Endodermal cell (in vitro differentiated cells): ENCODE data around the gene TRDN. TPM values are rescaled to one million over a fixed set of nuclear protein-coding genes. Genes with fewer than 3 reads are reported as not detected.

Experiments
- DNase-seq: peaks from one replicate; pipeline ENCODE4 v3.0.0-alpha.2; 2017
- H3K27ac ChIP-seq: 2 replicates; pipeline ENCODE4 v1.5.1; 2013; ENCODE audit warnings: mild to moderate bottlenecking, low read depth, low read length, moderate library complexity
- H3K27me3 ChIP-seq: 2 replicates; pipeline ENCODE4 v1.6.1; 2013; ENCODE audit warnings: mild to moderate bottlenecking, low read length, moderate library complexity; ENCODE audit not compliant: insufficient read depth, control insufficient read depth, poor library complexity, severe bottlenecking
- H3K36me3 ChIP-seq: 2 replicates; pipeline ENCODE4 v1.7.0; 2013; ENCODE audit warnings: mild to moderate bottlenecking, low read length, moderate library complexity; ENCODE audit not compliant: control insufficient read depth, insufficient read depth
- H3K4me1 ChIP-seq: one replicate; pipeline ENCODE4 v1.7.0; 2013; ENCODE audit warnings: low read length; ENCODE audit not compliant: control insufficient read depth, insufficient read depth
- H3K4me3 ChIP-seq: 2 replicates; pipeline ENCODE4 v1.5.1; 2013; ENCODE audit warnings: mild to moderate bottlenecking, low read length, moderate library complexity
- H3K9ac ChIP-seq: 2 replicates; pipeline ENCODE4 v1.6.1; 2013; ENCODE audit warnings: mild to moderate bottlenecking, low read length, moderate library complexity; ENCODE audit not compliant: poor library complexity, severe bottlenecking; ENCODE audit errors: extremely low read depth
- H3K9me3 ChIP-seq: 2 replicates; pipeline ENCODE4 v1.6.1; 2013; ENCODE audit warnings: mild to moderate bottlenecking, low read length, moderate library complexity; ENCODE audit not compliant: control insufficient read depth
- H3K27ac Mint-ChIP-seq: 2 replicates; pipeline ENCODE4 v1.8.0; 2020; ENCODE audit warnings: mixed read lengths
- H3K27me3 Mint-ChIP-seq: 2 replicates; pipeline ENCODE4 v1.8.0; 2021; ENCODE audit warnings: mild to moderate bottlenecking, mixed read lengths; ENCODE audit not compliant: insufficient read depth
- H3K36me3 Mint-ChIP-seq: 2 replicates; pipeline ENCODE4 v1.8.0; 2020; ENCODE audit warnings: low read depth, mixed read lengths
- H3K4me1 Mint-ChIP-seq: 2 replicates; pipeline ENCODE4 v1.8.0; 2020; ENCODE audit warnings: mixed read lengths
- H3K4me3 Mint-ChIP-seq: 2 replicates; pipeline ENCODE4 v1.8.0; 2020; ENCODE audit warnings: mild to moderate bottlenecking, moderate library complexity, mixed read lengths
- H3K9me3 Mint-ChIP-seq: 2 replicates; pipeline ENCODE4 v1.8.0; 2020; ENCODE audit warnings: mild to moderate bottlenecking, mixed read lengths
- WGBS, 2 experiments: methylation state at CpG; one replicate each; pipeline versions ENCODE4 v1.1.5 to v1.1.7; 2013; ENCODE audit warnings: missing lambda C conversion rate in 2 of 2, mixed read lengths in 1 of 2; ENCODE audit not compliant: insufficient coverage in 1 of 2, insufficient read length in 1 of 2; 5-methylcytosine and 5-hydroxymethylcytosine counted together
- total RNA-seq, 2 donors: library from RNA; stranded (reverse); fragmentation: NEBNext Ultra II Directional in 1 of 2; extraction: Animal tissue kit (Norgen Biotek cat#: 25700) in 1 of 2; gene quantifications; 2 replicates in 1 of 2; 3 replicates in 1 of 2; pipeline ENCODE4 v1.2.1, GENCODE V29; 2021
- TF ChIP-seq, protein P1 (sequence below): fragments of 200-600 bp; sonication (generic); conservative IDR thresholded peaks from 2 replicates; pipeline ENCODE4 v1.5.0; 2021; ENCODE audit warnings: antibody characterized with exemption, mild to moderate bottlenecking

TRDN gene
- total RNA-seq, 2 donors from 2014 or later, result 74.4 to 136 TPM

DNA sequence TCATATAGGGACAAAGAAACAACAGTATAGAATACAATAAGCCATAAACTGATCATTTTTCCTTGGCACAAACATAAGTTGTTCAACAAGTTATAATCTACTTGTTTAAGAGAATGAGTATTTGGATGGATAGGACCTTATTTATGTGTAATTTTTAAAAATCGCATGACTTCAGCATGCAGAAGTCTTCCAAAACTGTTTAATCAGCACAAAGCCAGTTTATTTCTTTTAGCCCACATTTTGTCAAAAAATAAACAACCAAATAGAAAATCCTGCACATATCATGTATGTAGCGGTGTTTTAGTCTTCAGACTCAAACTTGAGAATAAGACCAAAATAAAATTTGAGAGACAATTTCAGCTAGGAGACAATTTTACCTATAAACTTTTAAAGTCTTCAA, 304.7 kb downstream of the TRDN start:
- H3K36me3 ChIP-seq, result no peaks in the 10 kb centered on the region
- no peak overlapping the region for H3K4me3 Mint-ChIP-seq
- H3K9me3 Mint-ChIP-seq, result peaks cover 2% of the 10 kb centered on the region
- TF ChIP-seq, protein P1, sequence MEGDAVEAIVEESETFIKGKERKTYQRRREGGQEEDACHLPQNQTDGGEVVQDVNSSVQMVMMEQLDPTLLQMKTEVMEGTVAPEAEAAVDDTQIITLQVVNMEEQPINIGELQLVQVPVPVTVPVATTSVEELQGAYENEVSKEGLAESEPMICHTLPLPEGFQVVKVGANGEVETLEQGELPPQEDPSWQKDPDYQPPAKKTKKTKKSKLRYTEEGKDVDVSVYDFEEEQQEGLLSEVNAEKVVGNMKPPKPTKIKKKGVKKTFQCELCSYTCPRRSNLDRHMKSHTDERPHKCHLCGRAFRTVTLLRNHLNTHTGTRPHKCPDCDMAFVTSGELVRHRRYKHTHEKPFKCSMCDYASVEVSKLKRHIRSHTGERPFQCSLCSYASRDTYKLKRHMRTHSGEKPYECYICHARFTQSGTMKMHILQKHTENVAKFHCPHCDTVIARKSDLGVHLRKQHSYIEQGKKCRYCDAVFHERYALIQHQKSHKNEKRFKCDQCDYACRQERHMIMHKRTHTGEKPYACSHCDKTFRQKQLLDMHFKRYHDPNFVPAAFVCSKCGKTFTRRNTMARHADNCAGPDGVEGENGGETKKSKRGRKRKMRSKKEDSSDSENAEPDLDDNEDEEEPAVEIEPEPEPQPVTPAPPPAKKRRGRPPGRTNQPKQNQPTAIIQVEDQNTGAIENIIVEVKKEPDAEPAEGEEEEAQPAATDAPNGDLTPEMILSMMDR, result no peak
- no peaks in the 10 kb centered on the region for H3K4me1 Mint-ChIP-seq
- no peak overlapping the region for H3K9ac ChIP-seq
- H3K27ac ChIP-seq, result no peak overlapping the region
- no peaks in the 10 kb centered on the region for H3K36me3 Mint-ChIP-seq
- no peaks in the 10 kb centered on the region for H3K27me3 ChIP-seq
- 95% methylated on average over 2 of the region's 2 CpGs; no CpG with 5 or more reads in 1 of the 2 experiments for WGBS, 2 experiments
- no peak overlapping the region for H3K27ac Mint-ChIP-seq
- no peak overlapping the region for H3K4me3 ChIP-seq
- peaks cover 3% of the 10 kb centered on the region for H3K27me3 Mint-ChIP-seq
- DNase-seq, result no peak
- no peaks in the 10 kb centered on the region for H3K9me3 ChIP-seq
- H3K4me1 ChIP-seq, result no peaks in the 10 kb centered on the region

DNA sequence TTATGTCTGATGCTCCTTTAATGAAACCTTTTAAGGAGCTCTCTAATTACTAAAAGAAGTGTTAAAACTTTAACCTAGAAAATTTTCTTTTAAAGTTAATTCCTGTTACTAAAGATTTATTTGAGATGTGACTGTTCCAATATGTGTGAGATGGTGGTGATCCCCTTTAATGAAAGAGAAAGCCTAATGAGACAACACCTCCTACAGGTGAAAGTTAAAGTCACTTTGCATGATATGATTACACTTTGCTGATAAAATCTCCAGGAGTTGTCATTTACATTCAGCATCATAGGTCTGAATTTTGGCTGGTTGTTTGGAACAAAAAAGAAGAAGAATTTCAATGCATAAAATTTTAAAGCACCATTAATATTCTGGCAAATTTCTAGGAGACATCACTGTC, 307.4 kb downstream of the TRDN start:
- no peaks in the 10 kb centered on the region for H3K36me3 ChIP-seq
- no peaks in the 10 kb centered on the region for H3K27me3 ChIP-seq
- TF ChIP-seq, protein P1, result peak; percentile 45
- no peak overlapping the region for H3K27ac ChIP-seq
- DNase-seq, result no peak
- H3K4me3 Mint-ChIP-seq, result no peak overlapping the region
- peaks cover 5% of the 10 kb centered on the region for H3K27me3 Mint-ChIP-seq
- no peaks in the 10 kb centered on the region for H3K36me3 Mint-ChIP-seq
- H3K4me1 ChIP-seq, result no peaks in the 10 kb centered on the region
- H3K4me1 Mint-ChIP-seq, result no peaks in the 10 kb centered on the region
- no peak overlapping the region for H3K27ac Mint-ChIP-seq
- H3K9me3 Mint-ChIP-seq, result peaks cover 2% of the 10 kb centered on the region
- no peaks in the 10 kb centered on the region for H3K9me3 ChIP-seq
- no peak overlapping the region for H3K9ac ChIP-seq
- H3K4me3 ChIP-seq, result no peak overlapping the region

DNA sequence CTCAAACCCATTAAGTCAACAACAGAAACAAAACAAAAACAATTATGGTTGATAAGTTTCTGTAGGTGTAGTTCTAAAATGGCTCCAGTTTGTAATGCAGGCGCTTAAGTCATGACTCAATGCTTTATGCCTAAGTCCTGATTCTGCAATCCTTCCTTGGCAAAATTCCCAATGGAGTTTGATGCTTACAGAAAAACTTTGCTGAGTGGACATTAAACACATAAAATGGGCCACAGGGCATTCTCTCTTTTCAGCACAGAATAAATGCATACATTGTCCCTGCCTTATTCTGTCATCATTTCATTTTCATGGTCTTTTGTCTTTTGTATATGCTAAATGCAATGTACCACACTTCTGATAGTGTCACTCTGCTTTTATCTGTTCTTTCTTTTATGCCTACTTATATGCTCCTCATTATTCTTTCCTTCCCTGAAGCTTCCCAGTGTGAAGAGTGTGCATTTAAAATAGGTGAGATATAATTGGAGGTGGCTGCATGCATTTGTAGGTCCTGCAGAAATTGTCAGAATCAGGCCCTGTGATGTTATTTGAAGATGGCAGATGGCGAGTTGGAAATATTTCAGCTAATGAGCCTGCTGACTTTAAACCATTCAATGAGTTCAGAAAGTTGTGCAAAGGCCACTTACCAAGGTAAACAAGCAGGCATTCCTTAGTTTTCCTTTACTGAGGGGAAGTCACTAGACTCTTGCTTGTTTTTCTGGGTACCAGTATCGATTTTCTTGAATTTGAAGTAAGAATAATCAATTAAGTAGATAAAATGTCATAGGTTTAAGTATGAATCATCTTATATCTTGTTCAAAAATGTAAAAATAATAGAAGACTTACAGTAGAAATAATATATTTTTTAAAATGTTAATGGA, 313.1 kb downstream of the TRDN start:
- Mint-ChIP-seq H3K27ac (no peak overlapping the region), H3K4me3 (no peak overlapping the region), H3K36me3 (no peaks in the 10 kb centered on the region), H3K9me3 (no peaks in the 10 kb centered on the region), H3K27me3 (peaks cover 2% of the 10 kb centered on the region), H3K4me1 (peaks cover 2% of the 10 kb centered on the region)
- H3K4me3 ChIP-seq, result no peak overlapping the region
- H3K4me1 ChIP-seq, result no peaks in the 10 kb centered on the region
- no peaks in the 10 kb centered on the region for H3K9me3 ChIP-seq
- 87 to 94% methylated on average over 2 to 3 of the region's 3 CpGs for WGBS, 2 experiments
- H3K36me3 ChIP-seq, result no peaks in the 10 kb centered on the region
- DNase-seq, result no peak
- no peaks in the 10 kb centered on the region for H3K27me3 ChIP-seq
- H3K9ac ChIP-seq, result no peak overlapping the region
- TF ChIP-seq, protein P1, result no peak
- no peak overlapping the region for H3K27ac ChIP-seq
